H1 (cell line): Measurements from ENCODE around the gene AKTIP. TPM values are rescaled to one million over a fixed set of nuclear protein-coding genes. Genes with fewer than 3 reads are reported as not detected.

Experiments used
- CTCF ChIA-PET: fragments of 300-600 bp; sonication (Branson Sonifier 250); formaldehyde crosslinking; loops from one replicate; lab custom pipeline; 2021; ENCODE audit not compliant: partially characterized antibody; lab: Charles Lee
- POLR2A ChIA-PET: fragments of 300-600 bp; sonication (Branson Sonifier 250); formaldehyde crosslinking; loops from one replicate; lab custom pipeline; 2021; ENCODE audit warnings: inconsistent platforms; ENCODE audit not compliant: partially characterized antibody; lab: Charles Lee
- DNase-seq, 2 experiments: peaks; one replicate each; pipeline versions ENCODE4 v3.0.0 to v3.0.0-alpha.2; 2010 to 2022; ENCODE audit warnings: low spot score in 2 of 2, low read depth in 1 of 2, mixed read lengths in 1 of 2
- FAIRE-seq: peaks from 2 replicates; lab custom pipeline; 2011; peaks lifted over from hg19 to GRCh38; lab: Jason Lieb, UNC
- H2AFZ ChIP-seq: 2 replicates; pipeline ENCODE4 v1.8.1; 2012; ENCODE audit warnings: low read length, inconsistent platforms
- H2AK5ac ChIP-seq: 2 replicates; pipeline ENCODE4 v1.6.1; 2013; ENCODE audit warnings: low read depth, low read length
- H2BK120ac ChIP-seq: replicated peaks from 2 replicates; pipeline ENCODE3; 2013; ENCODE audit warnings: low read depth, low read length, inconsistent platforms
- H2BK12ac ChIP-seq: 2 replicates; pipeline ENCODE4 v1.6.1; 2013; ENCODE audit warnings: low read depth, low read length
- H2BK15ac ChIP-seq: 2 replicates; pipeline ENCODE4 v1.6.1; 2013; ENCODE audit warnings: low read length
- H2BK20ac ChIP-seq: 2 replicates; pipeline ENCODE4 v1.6.1; 2013; ENCODE audit warnings: low read length
- H2BK5ac ChIP-seq: 2 replicates; pipeline ENCODE4 v1.6.1; 2013; ENCODE audit warnings: low read depth, low read length
- H3K14ac ChIP-seq: 2 replicates; pipeline ENCODE4 v1.6.1; 2013; ENCODE audit warnings: inconsistent platforms; ENCODE audit not compliant: insufficient read length
- H3K18ac ChIP-seq: 2 replicates; pipeline ENCODE4 v1.6.1; 2013; ENCODE audit warnings: low read length; ENCODE audit errors: extremely low read depth
- H3K23ac ChIP-seq: 2 replicates; pipeline ENCODE4 v1.6.1; 2013; ENCODE audit warnings: inconsistent platforms; ENCODE audit not compliant: insufficient read length
- H3K23me2 ChIP-seq: 2 replicates; pipeline ENCODE4 v1.6.1; 2013; ENCODE audit warnings: low read depth, low read length
- H3K27ac ChIP-seq: 2 replicates; pipeline ENCODE4 v1.6.1; 2011; ENCODE audit warnings: low read depth, low read length, inconsistent platforms
- H3K27me3 ChIP-seq, 4 experiments: replicated peaks in 1 of 4; 1 replicate in 1 of 4; 2 replicates in 3 of 4; pipeline versions ENCODE4 v1.6.1 to v1.8.1; 2011 to 2013; ENCODE audit warnings: low read length in 3 of 4, mild to moderate bottlenecking in 3 of 4, inconsistent platforms in 2 of 4, mixed read lengths in 2 of 4, moderate library complexity in 1 of 4; ENCODE audit not compliant: control insufficient read depth in 3 of 4, insufficient read depth in 3 of 4; ENCODE audit errors: extremely low read depth in 1 of 4
- H3K36me3 ChIP-seq, 4 experiments: 2 replicates each; pipeline versions ENCODE4 v1.6.1 to v1.8.1; 2011 to 2013; ENCODE audit warnings: mild to moderate bottlenecking in 4 of 4, low read length in 3 of 4, moderate library complexity in 2 of 4, control low read depth in 1 of 4, inconsistent platforms in 1 of 4; ENCODE audit not compliant: insufficient read depth in 4 of 4, control insufficient read depth in 2 of 4
- H3K4ac ChIP-seq: replicated peaks from 2 replicates; pipeline ENCODE3; 2013; ENCODE audit warnings: low read length, low read depth, mixed read lengths, inconsistent platforms; ENCODE audit not compliant: insufficient read length
- H3K4me1 ChIP-seq, 4 experiments: replicated peaks in 1 of 4; 1 replicate in 1 of 4; 2 replicates in 3 of 4; pipeline versions ENCODE4 v1.6.1 to v1.8.1; 2011 to 2013; ENCODE audit warnings: low read length in 3 of 4, inconsistent platforms in 2 of 4, mixed read lengths in 1 of 4; ENCODE audit not compliant: insufficient read depth in 4 of 4, control insufficient read depth in 3 of 4
- H3K4me2 ChIP-seq, 2 experiments: 2 replicates each; pipeline versions ENCODE4 v1.6.1 to v1.8.1; 2011 to 2013; ENCODE audit warnings: low read depth in 2 of 2, low read length in 2 of 2, control low read depth in 1 of 2, inconsistent platforms in 1 of 2, mild to moderate bottlenecking in 1 of 2; ENCODE audit not compliant: insufficient read depth in 1 of 2
- H3K4me3 ChIP-seq, 4 experiments: fragments of 200-600, 300-600 bp in 1 of 4; sonication (generic), shearing (Covaris generic), sonication (Bioruptor Twin) in 1 of 4; 2 replicates each; pipeline versions ENCODE4 v1.5.1 to v1.8.1; 2011 to 2016; ENCODE audit warnings: low read length in 4 of 4, low read depth in 3 of 4, control low read depth in 2 of 4, inconsistent platforms in 2 of 4, mild to moderate bottlenecking in 2 of 4, mixed read lengths in 1 of 4, moderate library complexity in 1 of 4; ENCODE audit not compliant: insufficient read depth in 2 of 4; ENCODE audit errors: extremely low read depth in 1 of 4
- H3K56ac ChIP-seq: replicated peaks from 2 replicates; pipeline ENCODE3; 2013; ENCODE audit warnings: low read depth, mild to moderate bottlenecking, mixed read lengths, low read length, inconsistent platforms; ENCODE audit not compliant: insufficient read length
- H3K79me1 ChIP-seq: 2 replicates; pipeline ENCODE4 v1.6.1; 2013; ENCODE audit warnings: low read depth, low read length, control low read depth
- H3K79me2 ChIP-seq, 2 experiments: 2 replicates each; pipeline versions ENCODE4 v1.6.1 to v1.8.1; 2012 to 2013; ENCODE audit warnings: low read length in 2 of 2, mild to moderate bottlenecking in 2 of 2, inconsistent platforms in 1 of 2; ENCODE audit not compliant: insufficient read depth in 2 of 2, control insufficient read depth in 1 of 2
- H3K9ac ChIP-seq, 4 experiments: replicated peaks in 1 of 4; 1 replicate in 1 of 4; 2 replicates in 3 of 4; pipeline versions ENCODE4 v1.6.1 to v1.8.1; 2011 to 2013; ENCODE audit warnings: low read depth in 3 of 4, low read length in 3 of 4, control low read depth in 2 of 4, mild to moderate bottlenecking in 2 of 4, moderate library complexity in 2 of 4, inconsistent platforms in 1 of 4; ENCODE audit errors: extremely low read depth in 1 of 4
- H3K9me3 ChIP-seq, 2 experiments: 2 replicates each; pipeline versions ENCODE4 v1.6.1 to v1.8.1; 2012 to 2013; ENCODE audit warnings: mild to moderate bottlenecking in 2 of 2, moderate library complexity in 2 of 2, control low read depth in 1 of 2, inconsistent platforms in 1 of 2, low read depth in 1 of 2, low read length in 1 of 2, mixed read lengths in 1 of 2; ENCODE audit not compliant: insufficient read depth in 2 of 2
- H4K20me1 ChIP-seq, 2 experiments: replicated peaks in 1 of 2; 2 replicates each; pipeline versions ENCODE3 to v1.8.1; 2011 to 2013; ENCODE audit warnings: inconsistent platforms in 2 of 2, low read length in 2 of 2, mild to moderate bottlenecking in 1 of 2; ENCODE audit not compliant: insufficient read depth in 2 of 2, control insufficient read depth in 1 of 2
- H4K5ac ChIP-seq: 2 replicates; pipeline ENCODE4 v1.6.1; 2013; ENCODE audit warnings: low read length, low read depth, mixed read lengths, inconsistent platforms; ENCODE audit not compliant: insufficient read length
- H4K8ac ChIP-seq: 2 replicates; pipeline ENCODE4 v1.8.0; 2013; ENCODE audit warnings: mild to moderate bottlenecking, moderate library complexity, low read length, inconsistent platforms; ENCODE audit not compliant: insufficient read depth; ENCODE audit errors: extremely low read depth
- H4K91ac ChIP-seq: replicated peaks from 2 replicates; pipeline ENCODE3; 2013; ENCODE audit warnings: low read length, mixed read lengths, inconsistent platforms; ENCODE audit not compliant: insufficient read length
- ASH2L ChIP-seq: fragments of 200-600, 300-600 bp; sonication (generic); IDR thresholded peaks from one replicate; pipeline ENCODE4 v1.7.1; 2017; ENCODE audit warnings: low read length
- JUND ChIP-seq: IDR thresholded peaks from 2 replicates; pipeline ENCODE4 v1.6.1; 2011; ENCODE audit warnings: mild to moderate bottlenecking, improper control_type of control experiment, low read length
- KDM4A ChIP-seq: IDR thresholded peaks from one replicate; pipeline ENCODE4 v1.7.1; 2012; ENCODE audit warnings: low read depth, mild to moderate bottlenecking, moderate library complexity, low read length, inconsistent platforms; ENCODE audit not compliant: severe bottlenecking
- RAD21 ChIP-seq, 2 experiments: IDR thresholded peaks in 1 of 2; conservative IDR thresholded peaks in 1 of 2; 2 replicates each; pipeline ENCODE4 v1.6.1; 2011; ENCODE audit warnings: low read depth in 2 of 2, low read length in 2 of 2, improper control_type of control experiment in 1 of 2, inconsistent platforms in 1 of 2, mild to moderate bottlenecking in 1 of 2, moderate library complexity in 1 of 2
- SAP30 ChIP-seq: fragments of 300-600 bp; sonication (generic); IDR thresholded peaks from 2 replicates; pipeline ENCODE4 v1.7.1; 2012; ENCODE audit warnings: low read length, moderate library complexity, mild to moderate bottlenecking, inconsistent platforms; ENCODE audit not compliant: insufficient read depth, insufficient replicate concordance
- SIX5 ChIP-seq: IDR thresholded peaks from 2 replicates; pipeline ENCODE4 v1.6.1; 2011; ENCODE audit warnings: mild to moderate bottlenecking, low read depth, low read length
- TAF1 ChIP-seq: IDR thresholded peaks from 2 replicates; pipeline ENCODE4 v1.6.1; 2011; ENCODE audit warnings: mild to moderate bottlenecking, low read depth, low read length
- YY1 ChIP-seq: IDR thresholded peaks from 2 replicates; pipeline ENCODE4 v1.6.1; 2011; ENCODE audit warnings: low read depth, mild to moderate bottlenecking, low read length
- WGBS, 2 experiments: shearing (Covaris generic) in 1 of 2; methylation state at CpG; one replicate each; pipeline versions ENCODE4 v1.1.6 to v1.1.7; 2013 to 2015; ENCODE audit warnings: low lambda C conversion rate in 2 of 2, mixed read lengths in 2 of 2, inconsistent platforms in 1 of 2, low coverage in 1 of 2, missing lambda C conversion rate in 1 of 2; ENCODE audit not compliant: insufficient replicate concordance in 2 of 2, insufficient coverage in 1 of 2, insufficient read length in 1 of 2; ENCODE audit errors: extremely low coverage in 1 of 2, missing lambda C conversion rate in 1 of 2; 5-methylcytosine and 5-hydroxymethylcytosine counted together
- polyA plus RNA-seq, 7 experiments: library from polyadenylated mRNA; depleted of rRNA in 3 of 7; stranded (reverse) in 5 of 7; unstranded in 2 of 7; fragments of >200 nt in 5 of 7; fragments of 200-250 nt in 2 of 7; gene quantifications; 1 replicate in 5 of 7; 2 replicates in 1 of 7; 4 replicates in 1 of 7; pipeline versions ENCODE4 v1.2.1 to v1.2.3, GENCODE V29; 2011 to 2013; ENCODE audit warnings: missing spikeins in 2 of 7, mixed read lengths in 2 of 7
- total RNA-seq: library from RNA; stranded (reverse); fragmentation: NEBNext Ultra II Directional; extraction: Animal tissue kit (Norgen Biotek cat#: 25700); gene quantifications from 2 replicates; pipeline ENCODE4 v1.2.1, GENCODE V29; 2021
- TF ChIP-seq, protein P1 (sequence below), 3 experiments: IDR thresholded peaks; 1 replicate in 2 of 3; 2 replicates in 1 of 3; pipeline versions ENCODE4 v1.5.1 to v1.6.1; 2011; ENCODE audit warnings: low read length in 3 of 3, mild to moderate bottlenecking in 3 of 3, inconsistent platforms in 2 of 3, low read depth in 1 of 3, moderate library complexity in 1 of 3; ENCODE audit not compliant: insufficient read depth in 1 of 3; ENCODE audit errors: control extremely low read depth in 1 of 3
- TF ChIP-seq, protein P2 (sequence below): IDR thresholded peaks from 2 replicates; pipeline ENCODE4 v1.6.1; 2011; ENCODE audit warnings: low read depth, mild to moderate bottlenecking, low read length; ENCODE audit not compliant: insufficient read depth

AKTIP gene
- total and polyA plus RNA-seq, 2 of the 8 experiments (the other 6 are each of a cell fraction or from before 2014, with no cell fraction given): 15.0 to 15.6 TPM

DNA sequence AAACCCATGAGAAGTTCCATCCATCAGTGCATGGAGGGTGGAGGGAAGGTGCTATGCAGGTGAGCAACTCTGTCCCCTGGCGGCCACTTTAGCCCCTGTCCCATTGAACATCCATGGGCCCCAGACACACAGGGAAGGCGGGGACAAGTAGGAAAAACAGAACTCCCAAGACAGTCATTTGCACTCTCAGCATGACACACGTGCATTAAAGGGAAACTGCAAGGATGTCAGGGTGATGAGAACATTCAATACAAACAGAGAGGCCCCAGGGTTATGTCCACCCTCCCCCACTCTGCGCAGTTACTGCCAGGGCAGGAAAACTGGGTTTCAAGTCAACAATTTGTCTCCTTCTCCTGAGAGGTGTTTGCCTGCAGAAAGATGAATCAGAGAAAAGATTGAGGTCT lies 44.0 kb upstream of the AKTIP start:
- Histone ChIP-seq H4K91ac (no peak overlapping the region), H3K4me2 (no peak overlapping the region), H3K27ac (no peak overlapping the region), H3K23me2 (no peaks in the 10 kb centered on the region), H2BK15ac (no peak overlapping the region), H3K27me3 (peaks cover 0 to 14% (median 12%) of the 10 kb centered on the region in 4 experiments; a peak in 6 of 7 replicates), H3K4me1 (peaks cover 0 to 6% (median 2%) of the 10 kb centered on the region in 4 experiments; a peak in 4 of 7 replicates), H3K18ac (no peak overlapping the region), H2BK20ac (no peak overlapping the region), H3K9ac (no peak overlapping the region), H3K36me3 (no peaks in the 10 kb centered on the region), H4K5ac (no peak overlapping the region), H2BK5ac (no peak overlapping the region), H2AFZ (peak overlapping the region; percentile 98), H3K14ac (no peak overlapping the region), H3K79me2 (no peaks in the 10 kb centered on the region), H3K4me3 (no peak overlapping the region), H2BK120ac (no peak overlapping the region), H4K8ac (no peak overlapping the region), H2BK12ac (0 out of 2 replicates have a peak overlapping the region, but pooled peaks have one; percentile 61), H3K23ac (no peak overlapping the region), H3K9me3 (no peaks in the 10 kb centered on the region), H3K56ac (no peak overlapping the region), H4K20me1 (no peaks in the 10 kb centered on the region), H3K79me1 (no peaks in the 10 kb centered on the region), H2AK5ac (no peak overlapping the region)
- CTCF ChIA-PET: interaction anchor here (0.6 to 2.2 kb wide), 9 partner anchors 10 to 1488 kb away, joined by 3 to 7 read pairs (median 3); no protein-coding TSS in a partner anchor
- POLR2A ChIA-PET: no interaction called here
- peak in 1 of 2 experiments; percentile 17 for DNase-seq
- FAIRE-seq: no peak
- 51% methylated on average over 4 of the region's 4 CpGs; no CpG with 5 or more reads in 1 of the 2 experiments for WGBS, 2 experiments
- TF ChIP-seq KDM4A (no peak), ASH2L (peak; percentile 53), TAF1 (no peak), YY1 (0 out of 2 replicates have a peak, but pooled peaks have one; percentile 29), SIX5 (no peak), SAP30 (no peak), RAD21 (IDR thresholded peaks at IDR 0.05 in 1 of 2, conservative IDR thresholded peaks at IDR 0.05 in 1 of 2; ENCODE audit: low read depth in 2 of 2, low read length in 2 of 2) (peak; percentile 35 to 54), JUND (0 out of 2 replicates have a peak, but pooled peaks have one; percentile 7)
- TF ChIP-seq, protein P1, sequence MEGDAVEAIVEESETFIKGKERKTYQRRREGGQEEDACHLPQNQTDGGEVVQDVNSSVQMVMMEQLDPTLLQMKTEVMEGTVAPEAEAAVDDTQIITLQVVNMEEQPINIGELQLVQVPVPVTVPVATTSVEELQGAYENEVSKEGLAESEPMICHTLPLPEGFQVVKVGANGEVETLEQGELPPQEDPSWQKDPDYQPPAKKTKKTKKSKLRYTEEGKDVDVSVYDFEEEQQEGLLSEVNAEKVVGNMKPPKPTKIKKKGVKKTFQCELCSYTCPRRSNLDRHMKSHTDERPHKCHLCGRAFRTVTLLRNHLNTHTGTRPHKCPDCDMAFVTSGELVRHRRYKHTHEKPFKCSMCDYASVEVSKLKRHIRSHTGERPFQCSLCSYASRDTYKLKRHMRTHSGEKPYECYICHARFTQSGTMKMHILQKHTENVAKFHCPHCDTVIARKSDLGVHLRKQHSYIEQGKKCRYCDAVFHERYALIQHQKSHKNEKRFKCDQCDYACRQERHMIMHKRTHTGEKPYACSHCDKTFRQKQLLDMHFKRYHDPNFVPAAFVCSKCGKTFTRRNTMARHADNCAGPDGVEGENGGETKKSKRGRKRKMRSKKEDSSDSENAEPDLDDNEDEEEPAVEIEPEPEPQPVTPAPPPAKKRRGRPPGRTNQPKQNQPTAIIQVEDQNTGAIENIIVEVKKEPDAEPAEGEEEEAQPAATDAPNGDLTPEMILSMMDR (IDR thresholded peaks at IDR 0.05; ENCODE audit: control extremely low read depth in 1 of 3, insufficient read depth in 1 of 3, low read depth in 1 of 3, low read length in 3 of 3): peak; percentile 60 to 83 (median 83)
- TF ChIP-seq, protein P2, sequence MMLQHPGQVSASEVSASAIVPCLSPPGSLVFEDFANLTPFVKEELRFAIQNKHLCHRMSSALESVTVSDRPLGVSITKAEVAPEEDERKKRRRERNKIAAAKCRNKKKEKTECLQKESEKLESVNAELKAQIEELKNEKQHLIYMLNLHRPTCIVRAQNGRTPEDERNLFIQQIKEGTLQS: no peak
- TF ChIP-seq, all 59 proteins: peak for 5
- H3K4ac ChIP-seq: no peak overlapping the region
